Kidney (tissue), 14 donors: ENCODE results near the gene PALD1. TPM values are rescaled to one million over a fixed set of nuclear protein-coding genes. Genes with fewer than 3 reads are reported as not detected.

ENCODE experiments used
- DNase-seq, 5 donors: peaks; one replicate each; pipeline ENCODE4 v3.0.0-alpha.2; 2013 to 2020
- FAIRE-seq: peaks from 2 replicates; lab custom pipeline; 2012; peaks lifted over from hg19 to GRCh38; lab: Jason Lieb, UNC
- H3K27ac ChIP-seq, 2 donors: one replicate each; pipeline ENCODE4 v1.7.0; 2013; ENCODE audit warnings: low read depth in 2 of 2, low read length in 2 of 2, inconsistent platforms in 1 of 2
- H3K27me3 ChIP-seq: one replicate; pipeline ENCODE4 v1.7.1; 2013; ENCODE audit warnings: low read length, inconsistent platforms; ENCODE audit not compliant: control insufficient read depth, insufficient read depth
- H3K36me3 ChIP-seq, 3 donors: one replicate each; pipeline versions ENCODE4 v1.7.0 to v1.7.1; 2013; ENCODE audit warnings: low read length in 3 of 3, control low read depth in 1 of 3, inconsistent platforms in 1 of 3; ENCODE audit not compliant: insufficient read depth in 3 of 3, control insufficient read depth in 2 of 3
- H3K4me1 ChIP-seq, 3 donors: one replicate each; pipeline versions ENCODE4 v1.7.0 to v1.7.1; 2013; ENCODE audit warnings: low read length in 3 of 3, inconsistent platforms in 1 of 3, low read depth in 1 of 3; ENCODE audit not compliant: control insufficient read depth in 2 of 3, insufficient read depth in 2 of 3
- H3K4me3 ChIP-seq, 3 donors: one replicate each; pipeline versions ENCODE4 v1.7.0 to v1.8.1; 2013; ENCODE audit warnings: low read length in 3 of 3, control low read depth in 1 of 3, inconsistent platforms in 1 of 3
- H3K9ac ChIP-seq, 3 donors: one replicate each; pipeline versions ENCODE4 v1.7.0 to v1.7.1; 2013; ENCODE audit warnings: low read length in 3 of 3, control low read depth in 1 of 3, inconsistent platforms in 1 of 3
- H3K9me3 ChIP-seq, 3 donors: one replicate each; pipeline versions ENCODE4 v1.7.0 to v1.7.1; 2013; ENCODE audit warnings: low read length in 3 of 3, control low read depth in 1 of 3, inconsistent platforms in 1 of 3; ENCODE audit not compliant: control insufficient read depth in 2 of 3, insufficient read depth in 1 of 3
- intact Hi-C: fragments of 100-400 bp; cut with DNase I; formaldehyde crosslinking; loops from one replicate; pipeline ENCODE4 v1.11.1; 2022
- polyA plus RNA-seq: library from polyadenylated mRNA; stranded (reverse); fragments of 350-450 nt; fragmentation: Illumina TruSeq; extraction: RNeasy Lipid Tissue Mini Kit (QIAGEN cat#74804); gene quantifications from one replicate; pipeline ENCODE4 v1.2.3, GENCODE V29; 2014; ENCODE audit warnings: low read depth, low replicate concordance; ENCODE audit not compliant: insufficient read depth
- total RNA-seq: library from RNA; stranded (reverse); fragmentation: NEBNext Ultra II Directional; extraction: Animal tissue kit (Norgen Biotek cat#: 25700); gene quantifications from one replicate; pipeline ENCODE4 v1.2.1, GENCODE V29; 2021
- TF ChIP-seq, protein P1 (sequence below): IDR thresholded peaks from 3 replicates; pipeline ENCODE4 v1.5.1; 2012; ENCODE audit warnings: mild to moderate bottlenecking, moderate library complexity, borderline replicate concordance; ENCODE audit not compliant: insufficient read depth; ENCODE audit errors: extremely low read depth
- donor health status: control.
- donor health status: control.
- donor health status: control.
- donor health status: control.
- donor health status: control.
- donor health status: DM: yes; HTN: yes; CAD: no.
- donor health status: Normal renal cell carcinoma (clear cell type).

The PALD1 gene
- total and polyA plus RNA-seq, 2 donors from 2014 or later, result 3.0 to 14.4 TPM

DNA sequence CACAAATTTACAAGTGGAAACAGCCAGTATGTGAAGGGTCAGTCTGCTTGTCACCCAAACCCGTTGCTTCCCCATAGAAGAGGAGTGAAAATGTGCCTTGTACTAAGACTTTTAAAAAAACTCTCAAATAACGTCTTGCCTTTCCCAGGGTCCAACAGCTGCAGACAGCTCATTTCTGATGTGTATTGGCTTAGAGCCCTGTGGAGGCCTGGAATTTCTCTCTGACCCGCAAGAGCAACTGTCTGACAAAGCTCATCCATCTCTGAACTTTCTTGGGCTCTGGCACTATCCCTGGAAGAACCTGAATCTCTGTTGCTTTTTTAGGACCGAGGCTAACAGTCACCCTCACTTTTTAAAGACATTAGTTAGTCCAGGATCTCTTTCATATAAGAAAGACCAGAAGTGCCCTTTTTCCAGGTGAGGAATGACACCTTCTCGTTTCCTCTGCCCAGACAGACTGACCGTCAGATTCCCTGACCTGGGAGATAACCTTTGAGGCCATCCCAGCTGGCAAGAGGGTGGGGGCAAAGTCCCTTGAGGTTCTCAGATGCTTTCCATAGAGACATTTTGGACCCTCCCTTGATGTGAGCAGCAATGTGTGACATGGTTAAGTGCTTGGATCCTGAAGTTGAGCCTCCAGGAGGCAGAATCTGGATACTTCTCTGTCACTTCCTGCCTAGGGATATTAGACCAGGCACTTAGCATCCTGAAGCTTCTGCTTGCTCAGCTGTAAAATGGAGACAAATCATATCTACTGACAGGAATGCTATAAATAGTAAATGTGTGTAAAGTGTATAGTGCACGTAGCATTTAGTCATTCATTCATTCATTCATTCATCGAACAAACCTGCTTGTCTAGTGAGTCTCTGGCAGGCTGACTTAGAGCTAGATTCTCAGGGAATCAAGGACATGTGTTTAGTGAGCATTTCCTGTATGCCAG, 32.6 kb upstream of the PALD1 start:
- FAIRE-seq (no peak), DNase-seq (peak in 2 of 5 donors; percentile 19 to 72)
- Histone ChIP-seq H3K36me3 (no peaks in the 10 kb centered on the region), H3K9ac (no peak overlapping the region), H3K4me3 (no peak overlapping the region), H3K27me3 (peaks cover 15% of the 10 kb centered on the region), H3K27ac (no peak overlapping the region), H3K9me3 (no peaks in the 10 kb centered on the region), H3K4me1 (peaks cover 0 to 4% (median 0%) of the 10 kb centered on the region in 3 donors)
- intact Hi-C loops, result no loop called here
- TF ChIP-seq, protein P1, sequence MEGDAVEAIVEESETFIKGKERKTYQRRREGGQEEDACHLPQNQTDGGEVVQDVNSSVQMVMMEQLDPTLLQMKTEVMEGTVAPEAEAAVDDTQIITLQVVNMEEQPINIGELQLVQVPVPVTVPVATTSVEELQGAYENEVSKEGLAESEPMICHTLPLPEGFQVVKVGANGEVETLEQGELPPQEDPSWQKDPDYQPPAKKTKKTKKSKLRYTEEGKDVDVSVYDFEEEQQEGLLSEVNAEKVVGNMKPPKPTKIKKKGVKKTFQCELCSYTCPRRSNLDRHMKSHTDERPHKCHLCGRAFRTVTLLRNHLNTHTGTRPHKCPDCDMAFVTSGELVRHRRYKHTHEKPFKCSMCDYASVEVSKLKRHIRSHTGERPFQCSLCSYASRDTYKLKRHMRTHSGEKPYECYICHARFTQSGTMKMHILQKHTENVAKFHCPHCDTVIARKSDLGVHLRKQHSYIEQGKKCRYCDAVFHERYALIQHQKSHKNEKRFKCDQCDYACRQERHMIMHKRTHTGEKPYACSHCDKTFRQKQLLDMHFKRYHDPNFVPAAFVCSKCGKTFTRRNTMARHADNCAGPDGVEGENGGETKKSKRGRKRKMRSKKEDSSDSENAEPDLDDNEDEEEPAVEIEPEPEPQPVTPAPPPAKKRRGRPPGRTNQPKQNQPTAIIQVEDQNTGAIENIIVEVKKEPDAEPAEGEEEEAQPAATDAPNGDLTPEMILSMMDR, result no peak

DNA sequence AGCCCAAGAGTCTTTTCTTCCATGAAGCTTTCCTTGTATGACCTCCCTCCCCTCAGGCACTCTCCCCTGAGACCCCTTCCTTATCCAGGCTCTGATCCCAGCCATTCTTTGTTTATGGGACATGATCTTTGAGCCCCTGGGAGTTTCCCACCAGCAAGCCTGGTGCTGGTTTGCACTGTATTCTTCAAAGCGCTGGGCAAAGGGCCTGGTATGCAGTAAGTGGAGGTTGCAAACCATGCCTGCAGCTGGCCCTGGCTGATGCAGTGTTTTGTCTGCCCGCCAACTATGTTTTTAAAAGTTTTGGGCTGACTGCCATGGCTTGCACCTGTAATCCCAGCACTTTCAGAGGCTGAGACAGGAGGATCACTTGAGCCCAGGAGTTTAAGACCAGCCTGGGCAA, 30.3 kb upstream of the PALD1 start:
- H3K4me3 ChIP-seq, result no peak overlapping the region
- H3K9ac ChIP-seq, result no peak overlapping the region
- no peaks in the 10 kb centered on the region for H3K36me3 ChIP-seq
- intact Hi-C loops, result no loop called here
- H3K4me1 ChIP-seq, result no peaks in the 10 kb centered on the region
- no peaks in the 10 kb centered on the region for H3K9me3 ChIP-seq
- TF ChIP-seq, protein P1, result no peak
- no peak overlapping the region for H3K27ac ChIP-seq
- H3K27me3 ChIP-seq, result peaks cover under 1% of the 10 kb centered on the region
- FAIRE-seq (no peak), DNase-seq (peak in 1 of 5 donors; percentile 15)

DNA sequence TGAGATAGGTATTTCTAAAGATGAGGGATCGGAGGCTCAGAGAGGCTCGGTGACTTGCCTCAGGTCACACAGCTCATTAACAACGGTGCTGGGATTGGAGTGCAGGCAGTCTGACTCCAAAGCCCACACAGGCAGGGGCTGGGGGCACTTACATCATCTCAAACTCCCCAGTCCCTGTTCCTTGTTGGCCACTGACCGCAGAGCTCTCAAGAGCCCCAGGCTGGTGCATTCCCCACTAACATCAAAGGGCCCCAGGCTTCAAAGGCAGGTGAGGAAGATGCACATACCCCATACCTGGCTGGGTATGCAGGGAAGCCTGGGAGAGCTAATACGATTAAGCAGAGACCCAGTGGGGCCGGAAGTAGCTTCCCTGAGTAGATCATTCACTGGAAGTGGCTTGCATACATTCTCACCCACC, 23.3 kb upstream of the PALD1 start:
- H3K36me3 ChIP-seq, result no peaks in the 10 kb centered on the region
- H3K27ac ChIP-seq, result no peak overlapping the region
- H3K4me3 ChIP-seq, result no peak overlapping the region
- H3K9me3 ChIP-seq, result no peaks in the 10 kb centered on the region
- intact Hi-C loops, result no loop called here
- DNase-seq (no peak), FAIRE-seq (no peak)
- H3K27me3 ChIP-seq, result peaks cover 2% of the 10 kb centered on the region
- peaks cover 0 to 6% (median 0%) of the 10 kb centered on the region in 3 donors for H3K4me1 ChIP-seq
- H3K9ac ChIP-seq, result no peak overlapping the region
- TF ChIP-seq, protein P1, result no peak
